A549 (cell line): ENCODE data around the gene LRIG1. TPM values are rescaled to one million over a fixed set of nuclear protein-coding genes. Genes with fewer than 3 reads are reported as not detected.

ENCODE experiments used
- ATAC-seq, 2 experiments: fragments of 200-7000 bp in 1 of 2; fragments of >200 bp in 1 of 2; cut with Nextera tagmentation in 1 of 2; cut with Tn5 transposase in 1 of 2; 3 replicates each; pipeline versions ENCODE4 v1.8.0 to v1.9.1; 2018 to 2020; ENCODE audit warnings: mild to moderate bottlenecking in 1 of 2, moderate library complexity in 1 of 2
- CTCF ChIA-PET: fragments of 300-600 bp; sonication (Branson Sonifier 250); formaldehyde crosslinking; extraction: SDS; loops from one replicate; lab custom pipeline; 2021; ENCODE audit warnings: antibody characterized with exemption, inconsistent platforms; lab: Yijun Ruan, JAX
- POLR2A ChIA-PET: fragments of 350-600 bp; formaldehyde crosslinking; extraction: SDS; loops from one replicate; lab custom pipeline; 2021; ENCODE audit warnings: antibody characterized with exemption, inconsistent platforms; lab: Yijun Ruan, JAX
- DNase-seq, 2 experiments: peaks; one replicate each; pipeline versions ENCODE4 v3.0.0 to v3.0.0-alpha.2; 2011 to 2016; ENCODE audit warnings: low read depth in 1 of 2, low spot score in 1 of 2
- FAIRE-seq: peaks from 2 replicates; lab custom pipeline; 2011; peaks lifted over from hg19 to GRCh38; lab: Jason Lieb, UNC
- H3K27ac ChIP-seq, 2 experiments: fragments of >200 bp; sonication (Bioruptor Twin); formaldehyde crosslinking; 3 replicates each; pipeline ENCODE4 v1.5.1; 2016 to 2017
- H3K4me1 ChIP-seq: fragments of >200 bp; sonication (Bioruptor Twin); formaldehyde crosslinking; 3 replicates; pipeline ENCODE4 v1.6.1; 2016
- H3K4me2 ChIP-seq: fragments of >200 bp; sonication (Bioruptor Twin); formaldehyde crosslinking; 3 replicates; pipeline ENCODE4 v1.6.1; 2016
- H3K4me3 ChIP-seq: fragments of >200 bp; sonication (Bioruptor Twin); formaldehyde crosslinking; 3 replicates; pipeline ENCODE4 v1.5.1; 2016
- H3K9me3 ChIP-seq: fragments of >200 bp; sonication (Bioruptor Twin); formaldehyde crosslinking; 3 replicates; pipeline ENCODE4 v1.6.1; 2016
- BHLHE40 ChIP-seq: IDR thresholded peaks from 2 replicates; pipeline ENCODE4 v1.6.1; 2012; ENCODE audit warnings: low read depth, low read length, inconsistent platforms
- CBX8 ChIP-seq: fragments of 200-600 bp; sonication (generic); IDR thresholded peaks from 2 replicates; pipeline ENCODE4 v1.6.1; 2016
- CHD2 ChIP-seq: fragments of 150-350 bp; IDR thresholded peaks from 2 replicates; pipeline ENCODE4 v1.6.1; 2014; ENCODE audit warnings: low read length; ENCODE audit not compliant: partially characterized antibody
- CHD4 ChIP-seq: fragments of 200-600 bp; sonication (generic); IDR thresholded peaks from 2 replicates; pipeline ENCODE4 v1.6.1; 2016; ENCODE audit warnings: antibody characterized with exemption, mild to moderate bottlenecking, borderline replicate concordance
- EHMT2 ChIP-seq: fragments of 200-600 bp; sonication (generic); IDR thresholded peaks from 2 replicates; pipeline ENCODE4 v1.6.1; 2016; ENCODE audit warnings: antibody characterized with exemption, low read depth, mild to moderate bottlenecking, moderate library complexity
- FOSL2 ChIP-seq, 2 experiments: fragments of 450-650 bp in 1 of 2; fragments of >200 bp in 1 of 2; sonication (Bioruptor Twin) in 1 of 2; formaldehyde crosslinking; IDR thresholded peaks; 2 replicates each; pipeline versions ENCODE4 v1.5.0 to v1.6.1; 2016 to 2020; ENCODE audit warnings: mild to moderate bottlenecking in 1 of 2, moderate library complexity in 1 of 2
- HOXB5 ChIP-seq: fragments of 250-450 bp; sonication (Bioruptor Pico); IDR thresholded peaks from 2 replicates; pipeline ENCODE4 v1.5.0; 2020; ENCODE audit warnings: mild to moderate bottlenecking, moderate library complexity
- KDM1A ChIP-seq: fragments of 200-600 bp; sonication (generic); IDR thresholded peaks from 2 replicates; pipeline ENCODE4 v1.6.1; 2016; ENCODE audit warnings: low read depth, mild to moderate bottlenecking
- MAZ ChIP-seq: fragments of 150-350 bp; IDR thresholded peaks from 2 replicates; pipeline ENCODE4 v1.6.1; 2014; ENCODE audit warnings: antibody characterized with exemption, low read depth, low read length, borderline replicate concordance
- NR3C1 ChIP-seq: fragments of >200 bp; sonication (Bioruptor Twin); formaldehyde crosslinking; IDR thresholded peaks from 3 replicates; pipeline ENCODE4 v1.6.1; 2017
- POLR2A ChIP-seq: IDR thresholded peaks from 2 replicates; pipeline ENCODE4 v1.6.1; 2012; ENCODE audit warnings: mild to moderate bottlenecking, low read length
- POLR2AphosphoS2 ChIP-seq: conservative IDR thresholded peaks from 2 replicates; pipeline ENCODE4 v1.6.1; 2012; ENCODE audit warnings: low read length, improper control_type of control experiment, inconsistent platforms
- RCOR1 ChIP-seq: fragments of 150-350 bp; IDR thresholded peaks from 2 replicates; pipeline ENCODE4 v1.6.1; 2014; ENCODE audit warnings: antibody characterized with exemption, low read length, low read depth
- RNF2 ChIP-seq: fragments of 200-600 bp; sonication (generic); IDR thresholded peaks from 2 replicates; pipeline ENCODE4 v1.6.1; 2016; ENCODE audit warnings: low read depth, mild to moderate bottlenecking, antibody characterized with exemption, moderate library complexity, borderline replicate concordance
- TFCP2L1 ChIP-seq: fragments of 250-450 bp; sonication (Bioruptor Pico); IDR thresholded peaks from 2 replicates; pipeline ENCODE4 v1.5.0; 2021; ENCODE audit warnings: mild to moderate bottlenecking
- TP53 ChIP-seq: fragments of 250-450 bp; sonication (Bioruptor Pico); IDR thresholded peaks from 2 replicates; pipeline ENCODE4 v1.5.0; 2021; ENCODE audit warnings: mild to moderate bottlenecking, moderate library complexity
- ZC3H11A ChIP-seq: fragments of 450-650 bp; IDR thresholded peaks from 2 replicates; pipeline ENCODE4 v1.6.1; 2014; ENCODE audit warnings: antibody characterized with exemption, mild to moderate bottlenecking
- ZNF302 ChIP-seq: fragments of 250-450 bp; sonication (Bioruptor Pico); IDR thresholded peaks from 2 replicates; pipeline ENCODE4 v1.9.0; 2021; ENCODE audit warnings: inconsistent platforms, mild to moderate bottlenecking, moderate library complexity
- WGBS: methylation state at CpG from one replicate; pipeline ENCODE4 v1.1.6; 2017; ENCODE audit errors: missing lambda C conversion rate; 5-methylcytosine and 5-hydroxymethylcytosine counted together
- polyA plus RNA-seq, 4 experiments: library from polyadenylated mRNA; depleted of rRNA in 3 of 4; stranded (reverse); fragments of >200 nt; fragmentation: RNase III in 1 of 4; extraction: RNeasy Plus Mini Kit Qiagen cat#74134 plus additional on column Dnase treatment in 1 of 4; gene quantifications; 2 replicates in 3 of 4; 3 replicates in 1 of 4; pipeline ENCODE4 v1.2.3, GENCODE V29; 2011 to 2017
- TF ChIP-seq, protein P1 (sequence below): fragments of >200 bp; sonication (Bioruptor Twin); formaldehyde crosslinking; IDR thresholded peaks from 2 replicates; pipeline ENCODE4 v1.6.1; 2016
- TF ChIP-seq, protein P2 (sequence below): fragments of 250-450 bp; sonication (Bioruptor Pico); IDR thresholded peaks from 2 replicates; pipeline ENCODE4 v1.5.0; 2021; ENCODE audit warnings: mild to moderate bottlenecking, moderate library complexity, borderline replicate concordance
- TF ChIP-seq, protein P3 (sequence below): fragments of 250-450 bp; sonication (Bioruptor Pico); IDR thresholded peaks from 2 replicates; pipeline ENCODE4 v1.5.0; 2020; ENCODE audit warnings: low read depth, mild to moderate bottlenecking, moderate library complexity

The LRIG1 gene
- polyA plus RNA-seq, 2 of the 4 experiments (the other 2 are of a cell fraction): 1.8 to 6.2 TPM

DNA sequence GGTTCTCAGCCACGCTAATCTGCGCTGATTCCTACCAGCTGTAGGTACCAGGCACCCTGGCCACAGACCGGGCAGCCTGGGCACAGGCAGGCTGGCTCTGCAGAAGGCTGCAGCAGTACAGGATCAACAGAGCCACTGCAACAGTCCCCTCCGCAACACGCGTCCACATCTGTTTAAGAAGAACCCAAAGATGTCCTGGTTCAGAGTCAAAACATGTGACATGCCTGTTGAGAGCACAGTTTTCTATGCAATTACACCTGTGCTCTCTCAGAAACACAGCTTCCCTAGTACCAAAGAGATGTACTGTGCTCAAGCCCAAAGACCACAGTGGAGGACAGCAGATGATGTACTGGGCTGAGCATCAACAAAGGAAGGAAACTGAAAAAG is 18.8 kb downstream of the LRIG1 start:
- Histone ChIP-seq H3K27ac (no peak overlapping the region), H3K4me3 (no peak overlapping the region), H3K4me2 (no peak overlapping the region; the same call in 2 of the 3 replicates), H3K9me3 (no peaks in the 10 kb centered on the region), H3K4me1 (peaks cover 16% of the 10 kb centered on the region)
- TF ChIP-seq BHLHE40 (no peak), ZNF302 (no peak), CHD2 (no peak), MAZ (no peak), CBX8 (no peak), TP53 (CRISPR knock-in tag) (no peak), KDM1A (no peak)
- TF ChIP-seq, protein P1, sequence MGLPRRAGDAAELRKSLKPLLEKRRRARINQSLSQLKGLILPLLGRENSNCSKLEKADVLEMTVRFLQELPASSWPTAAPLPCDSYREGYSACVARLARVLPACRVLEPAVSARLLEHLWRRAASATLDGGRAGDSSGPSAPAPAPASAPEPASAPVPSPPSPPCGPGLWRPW: no peak
- TF ChIP-seq, protein P2, sequence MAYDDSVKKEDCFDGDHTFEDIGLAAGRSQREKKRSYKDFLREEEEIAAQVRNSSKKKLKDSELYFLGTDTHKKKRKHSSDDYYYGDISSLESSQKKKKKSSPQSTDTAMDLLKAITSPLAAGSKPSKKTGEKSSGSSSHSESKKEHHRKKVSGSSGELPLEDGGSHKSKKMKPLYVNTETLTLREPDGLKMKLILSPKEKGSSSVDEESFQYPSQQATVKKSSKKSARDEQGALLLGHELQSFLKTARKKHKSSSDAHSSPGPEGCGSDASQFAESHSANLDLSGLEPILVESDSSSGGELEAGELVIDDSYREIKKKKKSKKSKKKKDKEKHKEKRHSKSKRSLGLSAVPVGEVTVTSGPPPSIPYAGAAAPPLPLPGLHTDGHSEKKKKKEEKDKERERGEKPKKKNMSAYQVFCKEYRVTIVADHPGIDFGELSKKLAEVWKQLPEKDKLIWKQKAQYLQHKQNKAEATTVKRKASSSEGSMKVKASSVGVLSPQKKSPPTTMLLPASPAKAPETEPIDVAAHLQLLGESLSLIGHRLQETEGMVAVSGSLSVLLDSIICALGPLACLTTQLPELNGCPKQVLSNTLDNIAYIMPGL (CRISPR knock-in tag): no peak
- TF ChIP-seq, protein P3, sequence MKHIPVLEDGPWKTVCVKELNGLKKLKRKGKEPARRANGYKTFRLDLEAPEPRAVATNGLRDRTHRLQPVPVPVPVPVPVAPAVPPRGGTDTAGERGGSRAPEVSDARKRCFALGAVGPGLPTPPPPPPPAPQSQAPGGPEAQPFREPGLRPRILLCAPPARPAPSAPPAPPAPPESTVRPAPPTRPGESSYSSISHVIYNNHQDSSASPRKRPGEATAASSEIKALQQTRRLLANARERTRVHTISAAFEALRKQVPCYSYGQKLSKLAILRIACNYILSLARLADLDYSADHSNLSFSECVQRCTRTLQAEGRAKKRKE: no peak
- FAIRE-seq (no peak), DNase-seq (no peak), ATAC-seq (no peak)
- WGBS: 90% methylated on average over 5 of the region's 6 CpGs
- CTCF ChIA-PET: no interaction called here
- POLR2A ChIA-PET: no interaction called here

DNA sequence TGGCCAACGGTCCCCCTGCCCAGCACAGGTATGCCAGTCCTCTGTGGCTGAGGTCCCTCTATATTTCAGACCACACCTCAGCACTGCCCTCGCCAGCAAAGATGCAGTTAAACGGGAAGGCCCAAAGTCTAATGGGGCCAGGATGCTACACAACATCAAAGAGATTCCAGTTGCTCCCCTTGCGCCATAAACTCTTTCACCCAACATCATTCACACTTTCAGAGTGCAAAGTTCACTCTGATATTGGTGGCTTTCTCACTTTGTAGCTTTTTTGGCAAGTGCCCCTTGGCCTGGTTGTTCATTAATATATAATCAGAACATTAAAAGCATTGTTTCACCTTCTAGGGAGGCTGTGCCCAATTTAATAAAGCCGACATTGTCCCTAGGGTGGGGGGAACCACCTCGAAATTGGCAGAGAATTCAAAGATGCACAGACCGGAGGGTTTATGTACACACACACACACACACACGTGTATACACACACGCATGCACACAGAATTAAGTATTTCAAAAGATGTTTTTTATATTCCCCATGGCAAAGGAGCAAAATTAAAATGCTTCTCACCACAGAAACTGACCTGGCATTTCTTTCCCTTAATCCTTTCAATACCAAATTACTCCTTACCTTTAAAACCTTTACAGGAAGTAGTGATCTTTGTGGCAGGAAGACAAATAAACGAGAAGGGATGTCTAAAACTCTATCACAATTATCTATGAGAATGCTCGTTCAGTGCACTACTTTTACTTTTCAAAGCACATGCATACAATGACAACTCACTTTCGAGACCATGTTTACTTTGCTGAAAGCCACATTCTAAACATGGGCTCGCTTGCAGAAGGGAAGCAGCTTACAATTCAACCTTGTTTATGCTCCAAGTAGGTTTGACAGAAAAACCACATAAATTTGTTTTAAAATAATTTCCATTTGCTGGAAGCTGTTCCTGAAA is 19.5 kb downstream of the LRIG1 start:
- no peak for FAIRE-seq
- TF ChIP-seq TP53 (CRISPR knock-in tag) (no peak), EHMT2 (no peak), POLR2A (no peak), TFCP2L1 (CRISPR knock-in tag) (no peak), RNF2 (no peak), CHD4 (no peak)
- no peak for ATAC-seq
- H3K4me2 ChIP-seq: peak overlapping the region; percentile 38; the same call in 2 of the 3 replicates
- WGBS: 52% methylated on average over 13 of the region's 13 CpGs
- no peak overlapping the region for H3K4me3 ChIP-seq
- ChIA-PET CTCF (no interaction called here), POLR2A (no interaction called here)
- H3K4me1 ChIP-seq: peaks cover 22% of the 10 kb centered on the region
- no peaks in the 10 kb centered on the region for H3K9me3 ChIP-seq
- no peak overlapping the region for H3K27ac ChIP-seq
- DNase-seq: no peak

DNA sequence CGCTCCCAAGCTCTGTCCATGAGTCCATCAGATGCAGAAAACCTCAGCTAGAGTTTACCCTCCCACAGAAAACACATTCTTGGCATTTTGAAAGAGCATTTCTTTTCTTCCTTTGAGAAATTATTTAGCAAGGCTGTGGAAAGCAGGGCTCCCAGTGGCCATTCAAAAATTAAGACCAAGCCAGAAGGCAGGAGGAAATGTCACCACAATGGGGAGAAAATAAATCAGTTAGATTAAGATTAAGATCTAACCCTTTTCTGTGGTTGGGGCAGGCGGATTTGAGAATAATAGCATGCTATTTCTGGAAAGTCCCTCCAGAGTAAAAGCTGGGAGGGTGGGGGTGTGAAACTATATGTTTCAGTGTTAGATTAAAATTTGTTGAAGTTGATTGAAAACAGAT is 20.2 kb downstream of the LRIG1 start:
- H3K27ac ChIP-seq: peak overlapping the region in 1 of 2 experiments; percentile 37; a peak in 1 of 6 replicates
- no peaks in the 10 kb centered on the region for H3K9me3 ChIP-seq
- 72% methylated on average over 2 of the region's 2 CpGs for WGBS
- peaks cover 22% of the 10 kb centered on the region for H3K4me1 ChIP-seq
- FAIRE-seq (no peak), DNase-seq (no peak), ATAC-seq (no peak)
- TF ChIP-seq RCOR1 (no peak), NR3C1 (no peak), ZNF302 (no peak), HOXB5 (CRISPR knock-in tag) (no peak), FOSL2 (IDR thresholded peaks at IDR 0.05) (no peak), FOSL2 (CRISPR knock-in tag; IDR thresholded peaks at IDR 0.05) (no peak), POLR2AphosphoS2 (no peak), ZC3H11A (no peak), CHD2 (no peak)
- POLR2A ChIA-PET: no interaction called here
- CTCF ChIA-PET: no interaction called here
- H3K4me3 ChIP-seq: no peak overlapping the region
- no peak overlapping the region for H3K4me2 ChIP-seq
